Left lung (tissue), 10 donors: ENCODE data around the gene KIF15. TPM values are rescaled to one million over a fixed set of nuclear protein-coding genes. Genes with fewer than 3 reads are reported as not detected.

ENCODE experiments used
- ATAC-seq: fragments of 200-7000 bp; cut with Tn5 transposase; one replicate; pipeline ENCODE4 v1.9.1; 2020; ENCODE audit warnings: moderate library complexity
- DNase-seq, 4 donors: peaks; one replicate each; pipeline ENCODE4 v3.0.0-alpha.2; 2013 to 2020
- H3K27ac ChIP-seq, 2 donors: fragments of 200-600 bp; sonication (generic) in 1 of 2; one replicate each; pipeline versions ENCODE4 v1.5.0 to v1.8.0; 2020 to 2021
- H3K27me3 ChIP-seq, 2 donors: fragments of 200-600 bp; sonication (generic) in 1 of 2; one replicate each; pipeline versions ENCODE4 v1.5.0 to v1.8.0; 2020 to 2021
- H3K36me3 ChIP-seq, 2 donors: fragments of 200-600 bp; sonication (generic) in 1 of 2; one replicate each; pipeline versions ENCODE4 v1.5.0 to v1.8.0; 2020 to 2021
- H3K4me1 ChIP-seq, 2 donors: fragments of 200-600 bp; one replicate each; pipeline ENCODE4 v1.8.0; 2021
- H3K4me3 ChIP-seq, 2 donors: fragments of 200-600 bp; sonication (generic) in 1 of 2; one replicate each; pipeline versions ENCODE4 v1.5.0 to v1.8.0; 2020 to 2021; ENCODE audit warnings: mild to moderate bottlenecking in 1 of 2
- H3K9me3 ChIP-seq, 2 donors: fragments of 200-600 bp; sonication (generic) in 1 of 2; one replicate each; pipeline versions ENCODE4 v1.5.0 to v1.8.0; 2020 to 2021
- intact Hi-C, 2 donors: fragments of 100-400 bp; cut with DNase I; formaldehyde crosslinking; loops; one replicate each; pipeline versions ENCODE4 v1.11.2 to v1.14.2; 2022
- polyA plus RNA-seq, 6 donors: library from polyadenylated mRNA; unstranded; fragments of 120-200 nt; gene quantifications; one replicate each; pipeline ENCODE4 v1.2.1, GENCODE V29; 2013; ENCODE audit not compliant: insufficient read length in 6 of 6
- total RNA-seq, 2 donors: library from RNA; stranded (reverse); fragmentation: NEBNext Ultra II Directional; extraction: Animal tissue kit (Norgen Biotek cat#: 25700); gene quantifications; one replicate each; pipeline ENCODE4 v1.2.1, GENCODE V29; 2021
- TF ChIP-seq, protein P1 (sequence below), 2 donors: fragments of 200-600 bp; sonication (generic) in 1 of 2; IDR thresholded peaks; one replicate each; pipeline versions ENCODE4 v1.5.0 to v1.8.0; 2021; ENCODE audit warnings: antibody characterized with exemption in 2 of 2
- donor health status: DM: no; HTN: yes; CAD: no.
- donor health status: DM: no; HTN: no; CAD: no.

KIF15 gene
- total and polyA plus RNA-seq, 8 donors = 1.8 to 51.3 (median 22.6) TPM

DNA sequence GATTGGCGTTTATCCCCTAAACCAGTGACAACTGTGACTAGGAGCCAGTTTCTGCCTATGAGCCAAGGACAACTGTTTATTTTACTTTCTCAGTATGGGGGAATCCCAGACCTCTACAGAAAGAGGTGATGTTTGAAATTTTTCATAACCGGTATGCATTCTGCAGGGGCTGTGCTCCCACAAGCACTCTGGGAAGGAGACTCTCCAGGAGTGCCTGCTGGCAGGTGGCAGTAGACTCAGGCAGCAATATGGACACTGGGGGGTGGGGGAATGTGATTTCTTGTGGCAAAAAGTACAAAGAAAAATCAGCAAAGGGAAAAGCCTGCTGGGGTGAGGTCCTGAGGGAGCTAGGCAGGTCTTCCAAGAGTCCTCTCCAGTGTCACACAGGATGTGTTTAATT is 118.7 kb downstream of the KIF15 start:
- Histone ChIP-seq H3K27me3 (peaks cover 0 to 6% of the 10 kb centered on the region in 2 donors), H3K4me1 (no peaks in the 10 kb centered on the region), H3K36me3 (no peaks in the 10 kb centered on the region), H3K9me3 (no peaks in the 10 kb centered on the region), H3K4me3 (no peak overlapping the region), H3K27ac (no peak overlapping the region)
- TF ChIP-seq, protein P1, sequence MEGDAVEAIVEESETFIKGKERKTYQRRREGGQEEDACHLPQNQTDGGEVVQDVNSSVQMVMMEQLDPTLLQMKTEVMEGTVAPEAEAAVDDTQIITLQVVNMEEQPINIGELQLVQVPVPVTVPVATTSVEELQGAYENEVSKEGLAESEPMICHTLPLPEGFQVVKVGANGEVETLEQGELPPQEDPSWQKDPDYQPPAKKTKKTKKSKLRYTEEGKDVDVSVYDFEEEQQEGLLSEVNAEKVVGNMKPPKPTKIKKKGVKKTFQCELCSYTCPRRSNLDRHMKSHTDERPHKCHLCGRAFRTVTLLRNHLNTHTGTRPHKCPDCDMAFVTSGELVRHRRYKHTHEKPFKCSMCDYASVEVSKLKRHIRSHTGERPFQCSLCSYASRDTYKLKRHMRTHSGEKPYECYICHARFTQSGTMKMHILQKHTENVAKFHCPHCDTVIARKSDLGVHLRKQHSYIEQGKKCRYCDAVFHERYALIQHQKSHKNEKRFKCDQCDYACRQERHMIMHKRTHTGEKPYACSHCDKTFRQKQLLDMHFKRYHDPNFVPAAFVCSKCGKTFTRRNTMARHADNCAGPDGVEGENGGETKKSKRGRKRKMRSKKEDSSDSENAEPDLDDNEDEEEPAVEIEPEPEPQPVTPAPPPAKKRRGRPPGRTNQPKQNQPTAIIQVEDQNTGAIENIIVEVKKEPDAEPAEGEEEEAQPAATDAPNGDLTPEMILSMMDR (IDR thresholded peaks at IDR 0.05) = no peak
- intact Hi-C loops = no loop called here
- ATAC-seq (no peak), DNase-seq (no peak)

DNA sequence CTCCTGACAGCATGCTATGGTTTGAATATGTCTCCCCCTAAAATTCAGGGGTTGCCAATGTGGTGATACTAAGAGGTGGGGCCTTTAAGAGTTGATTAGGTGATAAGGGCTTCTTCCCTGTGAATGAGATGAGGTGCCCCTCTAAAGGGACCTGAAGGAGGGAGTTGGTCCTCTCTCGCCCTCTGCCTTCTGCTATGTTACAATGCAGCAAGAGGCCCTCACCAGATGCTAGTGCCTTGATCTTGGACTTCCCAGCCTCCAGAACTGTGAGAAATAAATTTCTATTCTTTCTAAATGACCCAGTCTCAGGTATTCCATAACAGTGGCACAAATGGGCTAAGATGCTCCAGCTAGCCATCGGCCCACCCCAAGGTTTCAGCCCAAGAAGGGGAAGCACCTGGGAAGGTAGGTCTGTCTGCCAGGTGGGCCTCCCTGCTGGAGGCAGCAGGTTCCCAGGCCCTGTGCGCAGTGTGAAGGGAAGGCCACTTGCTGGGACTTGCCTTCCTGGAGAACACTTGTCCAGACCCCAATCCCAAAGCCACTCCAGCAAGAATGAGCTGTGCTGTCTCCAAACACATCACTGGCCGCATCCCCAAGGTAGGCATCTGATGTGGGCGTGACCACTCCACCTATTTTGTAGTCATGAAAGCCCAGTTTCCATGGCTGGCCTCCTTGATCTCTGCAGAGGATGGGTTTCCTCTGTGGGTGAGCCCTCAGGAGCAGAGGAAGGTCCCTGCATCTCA is 121.8 kb downstream of the KIF15 start:
- TF ChIP-seq, protein P1 (IDR thresholded peaks at IDR 0.05) = no peak
- intact Hi-C loops = no loop called here
- H3K36me3 ChIP-seq = no peaks in the 10 kb centered on the region
- H3K4me1 ChIP-seq = no peaks in the 10 kb centered on the region
- no peak overlapping the region for H3K4me3 ChIP-seq
- ATAC-seq (no peak), DNase-seq (no peak)
- H3K27me3 ChIP-seq = peaks cover 0 to 6% of the 10 kb centered on the region in 2 donors
- no peak overlapping the region for H3K27ac ChIP-seq
- H3K9me3 ChIP-seq = no peaks in the 10 kb centered on the region

DNA sequence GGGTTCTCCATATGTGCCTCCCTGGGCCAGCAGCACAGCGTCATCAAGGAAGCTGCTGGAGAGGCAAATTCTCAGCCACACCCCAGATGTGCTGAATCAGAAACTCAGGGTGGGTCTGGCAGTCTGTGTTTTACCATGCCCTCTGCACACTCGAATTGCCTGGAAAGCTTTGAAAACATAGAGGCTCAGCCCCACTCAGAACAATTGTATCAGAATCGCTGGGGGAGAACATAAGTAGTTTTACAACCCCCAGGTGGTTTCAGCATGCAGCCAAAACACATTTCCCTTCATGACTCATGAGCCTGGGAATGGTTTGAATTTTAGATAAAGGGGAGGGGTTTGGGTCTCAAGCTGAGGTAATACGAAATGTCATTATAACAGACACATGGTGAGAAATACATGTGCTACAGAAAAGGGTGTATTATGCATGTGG is 122.4 kb downstream of the KIF15 start:
- peak; percentile 46 for ATAC-seq

GRCh38 chr3:44885618-44886017 is 124.0 kb downstream of the KIF15 start:
- TF ChIP-seq, protein P1 (IDR thresholded peaks at IDR 0.05) = no peak
- H3K9me3 ChIP-seq = no peaks in the 10 kb centered on the region
- peaks cover 0 to 6% of the 10 kb centered on the region in 2 donors for H3K27me3 ChIP-seq
- no peaks in the 10 kb centered on the region for H3K36me3 ChIP-seq
- ATAC-seq = peak; percentile 65
- intact Hi-C loops = no loop called here
- no peak overlapping the region for H3K27ac ChIP-seq
- no peaks in the 10 kb centered on the region for H3K4me1 ChIP-seq
- no peak for DNase-seq
- H3K4me3 ChIP-seq = no peak overlapping the region

More for the DNA sequence above, 122.4 kb downstream of the KIF15 start:
- Histone ChIP-seq H3K4me1 (no peaks in the 10 kb centered on the region), H3K4me3 (no peak overlapping the region), H3K27me3 (peaks cover 0 to 6% of the 10 kb centered on the region in 2 donors), H3K9me3 (no peaks in the 10 kb centered on the region), H3K36me3 (no peaks in the 10 kb centered on the region), H3K27ac (no peak overlapping the region)
- intact Hi-C loops = no loop called here
- DNase-seq = no peak
- TF ChIP-seq, protein P1 (IDR thresholded peaks at IDR 0.05) = no peak

DNA sequence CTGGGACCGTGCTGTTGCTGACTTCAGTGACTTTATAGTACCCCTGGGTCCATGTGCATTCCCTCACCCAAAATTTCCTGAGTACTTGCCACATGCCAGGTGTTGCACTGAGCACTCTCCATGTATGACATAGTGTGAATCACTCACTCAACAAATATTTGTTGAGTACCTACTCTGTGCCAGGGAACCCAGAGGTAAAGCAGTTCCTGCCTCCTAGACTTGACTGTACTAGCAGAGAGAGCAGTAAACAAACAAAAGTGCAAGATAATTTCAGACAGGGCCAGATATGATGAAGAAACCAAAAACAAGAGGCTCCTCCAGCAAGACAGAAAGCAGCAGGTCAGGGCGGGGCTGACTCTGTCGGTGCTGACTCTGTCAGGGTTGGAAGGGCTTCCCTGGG is 125.0 kb downstream of the KIF15 start:
- no peak overlapping the region for H3K4me3 ChIP-seq
- H3K4me1 ChIP-seq = no peaks in the 10 kb centered on the region
- DNase-seq = no peak
- no peaks in the 10 kb centered on the region for H3K36me3 ChIP-seq
- H3K27me3 ChIP-seq = peaks cover 0 to 6% of the 10 kb centered on the region in 2 donors
- TF ChIP-seq, protein P1 (IDR thresholded peaks at IDR 0.05) = no peak
- H3K9me3 ChIP-seq = no peaks in the 10 kb centered on the region
- peak; percentile 74 for ATAC-seq
- intact Hi-C loops = no loop called here
- no peak overlapping the region for H3K27ac ChIP-seq
